GM12878 (cell line): Measurements from ENCODE around the gene TBC1D1. TPM values are rescaled to one million over a fixed set of nuclear protein-coding genes. Genes with fewer than 3 reads are reported as not detected.

ENCODE experiments used
- BCL11A ChIP-seq: IDR thresholded peaks from 2 replicates; pipeline ENCODE4 v1.6.1; 2011; ENCODE audit warnings: low read depth, low read length
- BRCA1 ChIP-seq: IDR thresholded peaks from 2 replicates; pipeline ENCODE4 v1.6.1; 2011; ENCODE audit warnings: low read depth, low read length, improper control_type of control experiment
- EED ChIP-seq: sonication (generic); IDR thresholded peaks from 2 replicates; pipeline ENCODE4 v1.6.1; 2016; ENCODE audit warnings: antibody characterized with exemption, low read depth
- ETV6 ChIP-seq, 2 experiments: fragments of 450-650 bp in 1 of 2; IDR thresholded peaks in 1 of 2; conservative IDR thresholded peaks in 1 of 2; 2 replicates each; pipeline ENCODE4 v1.6.1; 2014; ENCODE audit warnings: antibody characterized with exemption in 1 of 2, borderline replicate concordance in 1 of 2, low read depth in 1 of 2, mild to moderate bottlenecking in 1 of 2, moderate library complexity in 1 of 2
- KAT2A ChIP-seq: conservative IDR thresholded peaks from 2 replicates; pipeline ENCODE4 v1.6.1; 2011; ENCODE audit warnings: low read depth, low read length; ENCODE audit not compliant: control insufficient read depth
- RAD51 ChIP-seq: fragments of 450-650 bp; IDR thresholded peaks from 2 replicates; pipeline ENCODE4 v1.6.1; 2016; ENCODE audit warnings: moderate library complexity, mild to moderate bottlenecking, inconsistent platforms
- RBBP5 ChIP-seq: fragments of 200-600 bp; sonication (generic); conservative IDR thresholded peaks from 2 replicates; pipeline ENCODE4 v1.6.1; 2016
- RUNX3 ChIP-seq: IDR thresholded peaks from 2 replicates; pipeline ENCODE4 v1.6.1; 2012; ENCODE audit warnings: low read length, inconsistent platforms
- ZBTB4 ChIP-seq: fragments of 450-650 bp; formaldehyde crosslinking; IDR thresholded peaks from 2 replicates; pipeline ENCODE4 v1.4.0; 2022; ENCODE audit warnings: mild to moderate bottlenecking, moderate library complexity
- ZNF687 ChIP-seq: fragments of 450-650 bp; IDR thresholded peaks from 2 replicates; pipeline ENCODE4 v1.6.1; 2017; ENCODE audit warnings: mild to moderate bottlenecking, moderate library complexity
- polyA plus RNA-seq, 11 experiments: library from polyadenylated mRNA; depleted of rRNA in 4 of 11; unstranded in 6 of 11; stranded (reverse) in 5 of 11; fragments of >200 nt; fragmentation: Nextera tagmentation in 4 of 11; fragmentation: Illumina TruSeq in 1 of 11; extraction: Ambion mirVana in 4 of 11; extraction: Trizol in 1 of 11; gene quantifications; 1 replicate in 1 of 11; 2 replicates in 10 of 11; pipeline versions ENCODE4 v1.2.1 to v1.2.3, GENCODE V29; 2011 to 2016; ENCODE audit warnings: inconsistent platforms in 2 of 11, missing spikeins in 2 of 11, low read depth in 1 of 11
- total RNA-seq, 4 experiments: library from RNA; depleted of rRNA in 3 of 4; stranded (reverse); fragments of >200 nt in 3 of 4; fragmentation: Illumina TruSeq in 1 of 4; extraction: Trizol in 1 of 4; gene quantifications; 2 replicates each; pipeline versions ENCODE4 v1.2.1 to v1.2.3, GENCODE V29; 2013 to 2021
- TF ChIP-seq, protein P1 (sequence below): IDR thresholded peaks from 2 replicates; pipeline ENCODE4 v1.6.1; 2011; ENCODE audit warnings: borderline replicate concordance, low read depth, mild to moderate bottlenecking, moderate library complexity, low read length; ENCODE audit not compliant: insufficient read depth, poor library complexity, severe bottlenecking

Gene TBC1D1
- total and polyA plus RNA-seq, 10 of the 15 experiments (the other 5 are each of a cell fraction or from before 2014, with no cell fraction given), result 5.3 to 102 (median 57.8) TPM

DNA sequence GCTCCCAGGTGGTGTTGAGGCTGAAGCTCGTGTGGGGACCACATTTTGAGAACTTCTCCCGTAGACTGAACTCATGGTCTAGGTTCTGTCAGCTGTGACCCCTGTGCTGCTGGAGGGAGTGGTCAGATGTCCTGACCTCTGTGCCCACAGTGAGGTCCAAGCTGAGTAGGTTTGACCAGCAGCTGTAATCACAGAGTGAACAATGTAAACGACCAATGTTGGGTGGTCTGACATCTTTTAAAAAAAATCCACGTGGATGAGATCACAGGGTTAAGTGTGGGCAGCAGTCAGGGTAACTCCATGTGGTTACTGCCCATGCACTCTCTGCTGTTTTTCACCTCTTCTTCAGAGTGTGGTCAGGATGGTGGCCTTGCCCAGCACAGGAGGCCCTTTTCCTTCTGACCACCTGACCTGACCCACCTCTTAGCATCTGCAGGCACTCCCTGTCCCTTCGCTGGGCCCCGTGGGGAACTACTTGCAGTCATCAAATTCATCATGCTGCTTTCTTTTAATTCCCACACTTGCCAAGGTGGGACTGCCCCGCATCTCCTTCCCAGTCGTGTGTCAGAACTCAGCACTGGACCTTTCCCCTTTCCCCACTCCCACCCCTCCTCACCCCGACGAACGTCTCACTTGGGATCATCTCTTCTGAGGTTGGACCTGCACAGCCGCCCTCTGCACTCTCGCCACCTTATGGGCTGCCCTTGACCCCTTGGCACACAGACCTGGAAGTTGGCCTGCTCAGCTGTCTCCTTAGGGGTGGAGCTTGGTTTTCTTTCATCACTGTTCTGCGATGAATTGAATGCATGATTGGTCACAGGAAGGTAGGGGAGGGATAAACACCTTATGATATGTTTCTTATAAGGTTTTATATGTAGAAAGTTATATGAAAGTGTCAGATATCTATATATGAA, 189.4 kb downstream of the TBC1D1 start (continued):
- TF ChIP-seq, protein P1, sequence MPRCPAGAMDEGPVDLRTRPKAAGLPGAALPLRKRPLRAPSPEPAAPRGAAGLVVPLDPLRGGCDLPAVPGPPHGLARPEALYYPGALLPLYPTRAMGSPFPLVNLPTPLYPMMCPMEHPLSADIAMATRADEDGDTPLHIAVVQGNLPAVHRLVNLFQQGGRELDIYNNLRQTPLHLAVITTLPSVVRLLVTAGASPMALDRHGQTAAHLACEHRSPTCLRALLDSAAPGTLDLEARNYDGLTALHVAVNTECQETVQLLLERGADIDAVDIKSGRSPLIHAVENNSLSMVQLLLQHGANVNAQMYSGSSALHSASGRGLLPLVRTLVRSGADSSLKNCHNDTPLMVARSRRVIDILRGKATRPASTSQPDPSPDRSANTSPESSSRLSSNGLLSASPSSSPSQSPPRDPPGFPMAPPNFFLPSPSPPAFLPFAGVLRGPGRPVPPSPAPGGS, result peak; percentile 11
- TF ChIP-seq RUNX3 (peak; percentile 51; the same call in 1 of the 2 replicates), BCL11A (no peak), RBBP5 (no peak), KAT2A (no peak), ZNF687 (0 out of 2 replicates have a peak, but pooled peaks have one; percentile 18), EED (no peak), RAD51 (no peak), ETV6 (conservative IDR thresholded peaks at IDR 0.05 in 1 of 2, IDR thresholded peaks at IDR 0.05 in 1 of 2; ENCODE audit: borderline replicate concordance in 1 of 2, low read depth in 1 of 2) (no peak), BRCA1 (no peak), ZBTB4 (CRISPR knock-in tag) (no peak)
